ENCODE data around the gene RB1.

DNA sequence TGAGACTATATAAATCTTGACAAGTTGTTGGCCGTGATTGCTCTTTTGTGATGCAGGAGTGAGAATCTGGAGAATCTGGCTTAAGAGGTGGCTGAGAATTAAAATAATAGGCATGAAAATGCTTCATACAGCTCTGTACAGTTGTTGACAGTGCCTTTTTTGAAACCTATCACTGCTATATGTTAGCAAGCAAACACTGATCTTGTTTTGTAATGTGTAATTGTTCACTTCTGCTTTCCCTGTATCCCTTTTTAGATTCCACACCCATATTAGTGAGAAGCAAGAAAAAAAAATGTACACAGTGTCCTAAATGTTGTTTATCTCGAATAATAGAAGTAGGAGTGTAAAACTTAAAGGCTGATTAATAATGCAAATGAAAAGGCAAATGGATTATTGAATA is 39.5 kb upstream of the RB1 start:
- TF ChIP-seq CTCF (IDR thresholded peaks at IDR 0.05) (no peak), MAX (IDR thresholded peaks at IDR 0.05) (no peak), POLR2A (IDR thresholded peaks at IDR 0.05; ENCODE audit: low read length) (no peak), RAD21 (conservative IDR thresholded peaks at IDR 0.05 in 1 of 2, IDR thresholded peaks at IDR 0.05 in 1 of 2) (no peak), MYC (IDR thresholded peaks at IDR 0.05; ENCODE audit: borderline replicate concordance, low read length) (no peak), RCOR1 (IDR thresholded peaks at IDR 0.05; ENCODE audit: low read depth, low read length) (no peak), ESRRA (IDR thresholded peaks at IDR 0.05; ENCODE audit: borderline replicate concordance, low read length) (no peak), HOXB13 (CRISPR knock-in tag; IDR thresholded peaks at IDR 0.05; ENCODE audit: low read depth) (no peak), HDAC2 (IDR thresholded peaks at IDR 0.05) (no peak)
- TF ChIP-seq, protein P1, sequence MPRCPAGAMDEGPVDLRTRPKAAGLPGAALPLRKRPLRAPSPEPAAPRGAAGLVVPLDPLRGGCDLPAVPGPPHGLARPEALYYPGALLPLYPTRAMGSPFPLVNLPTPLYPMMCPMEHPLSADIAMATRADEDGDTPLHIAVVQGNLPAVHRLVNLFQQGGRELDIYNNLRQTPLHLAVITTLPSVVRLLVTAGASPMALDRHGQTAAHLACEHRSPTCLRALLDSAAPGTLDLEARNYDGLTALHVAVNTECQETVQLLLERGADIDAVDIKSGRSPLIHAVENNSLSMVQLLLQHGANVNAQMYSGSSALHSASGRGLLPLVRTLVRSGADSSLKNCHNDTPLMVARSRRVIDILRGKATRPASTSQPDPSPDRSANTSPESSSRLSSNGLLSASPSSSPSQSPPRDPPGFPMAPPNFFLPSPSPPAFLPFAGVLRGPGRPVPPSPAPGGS (IDR thresholded peaks at IDR 0.05) = no peak
- TF ChIP-seq, protein P2, sequence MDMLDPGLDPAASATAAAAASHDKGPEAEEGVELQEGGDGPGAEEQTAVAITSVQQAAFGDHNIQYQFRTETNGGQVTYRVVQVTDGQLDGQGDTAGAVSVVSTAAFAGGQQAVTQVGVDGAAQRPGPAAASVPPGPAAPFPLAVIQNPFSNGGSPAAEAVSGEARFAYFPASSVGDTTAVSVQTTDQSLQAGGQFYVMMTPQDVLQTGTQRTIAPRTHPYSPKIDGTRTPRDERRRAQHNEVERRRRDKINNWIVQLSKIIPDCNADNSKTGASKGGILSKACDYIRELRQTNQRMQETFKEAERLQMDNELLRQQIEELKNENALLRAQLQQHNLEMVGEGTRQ (IDR thresholded peaks at IDR 0.05) = no peak
- TF ChIP-seq, protein P3, sequence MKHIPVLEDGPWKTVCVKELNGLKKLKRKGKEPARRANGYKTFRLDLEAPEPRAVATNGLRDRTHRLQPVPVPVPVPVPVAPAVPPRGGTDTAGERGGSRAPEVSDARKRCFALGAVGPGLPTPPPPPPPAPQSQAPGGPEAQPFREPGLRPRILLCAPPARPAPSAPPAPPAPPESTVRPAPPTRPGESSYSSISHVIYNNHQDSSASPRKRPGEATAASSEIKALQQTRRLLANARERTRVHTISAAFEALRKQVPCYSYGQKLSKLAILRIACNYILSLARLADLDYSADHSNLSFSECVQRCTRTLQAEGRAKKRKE (CRISPR knock-in tag; IDR thresholded peaks at IDR 0.05; ENCODE audit: low read depth) = no peak

All from A549 (cell line).